Endothelial cell of hepatic sinusoid (primary cell): ENCODE results near the gene CCDC158.
"Not testable (repeated sequence)": the region's sequence is repeated elsewhere in the genome, so short reads cannot be mapped to it uniquely, and the experiment has no call there.

Experiments used
- in situ Hi-C: cut with HindIII; loops from 2 replicates; pipeline ENCODE4 v1.10.0; 2017; ENCODE audit warnings: low sequenced_read_pairs

Gene CCDC158

GRCh38 chr4:76430519-76431388 lies 9.8 kb upstream of the CCDC158 start:
- in situ Hi-C loops: no loop called here

GRCh38 chr4:76429636-76430035 lies 8.7 kb upstream of the CCDC158 start:
- in situ Hi-C loops: no loop called here

GRCh38 chr4:76426272-76426671 lies 5.3 kb upstream of the CCDC158 start:
- in situ Hi-C loops: no loop called here

- in situ Hi-C loops: not testable (repeated sequence)
Observed at GRCh38 chr4:76423159-76423558, 2.2 kb upstream of the CCDC158 start.

GRCh38 chr4:76420188-76420761 lies 666 bp downstream of the CCDC158 start:
- in situ Hi-C loops: no loop called here

- in situ Hi-C loops: no loop called here
Observed at GRCh38 chr4:76410636-76411035, 10.3 kb downstream of the CCDC158 start.

- in situ Hi-C loops: no loop called here
Observed at GRCh38 chr4:76407440-76408119, 13.4 kb downstream of the CCDC158 start.

- in situ Hi-C loops: no loop called here
Observed at GRCh38 chr4:76406081-76406480, 14.9 kb downstream of the CCDC158 start.

GRCh38 chr4:76401654-76402053 lies 19.3 kb downstream of the CCDC158 start:
- in situ Hi-C loops: no loop called here

- in situ Hi-C loops: no loop called here
Observed at GRCh38 chr4:76388160-76388908, 32.6 kb downstream of the CCDC158 start.

- in situ Hi-C loops: no loop called here
Observed at GRCh38 chr4:76386566-76387305, 34.2 kb downstream of the CCDC158 start.

- in situ Hi-C loops: no loop called here
Observed at GRCh38 chr4:76385974-76386373, 35.0 kb downstream of the CCDC158 start.

GRCh38 chr4:76384052-76384451 lies 36.9 kb downstream of the CCDC158 start:
- in situ Hi-C loops: loop anchor here (5.0 kb wide), 1 partner anchor 103 kb away; no protein-coding TSS in a partner anchor

- in situ Hi-C loops: loop anchor here (5.0 kb wide), 1 partner anchor 104 kb away; no protein-coding TSS in a partner anchor
Observed at GRCh38 chr4:76383001-76383400, 37.9 kb downstream of the CCDC158 start.

- in situ Hi-C loops: loop anchor here (5.0 kb wide), 1 partner anchor 105 kb away; no protein-coding TSS in a partner anchor
Observed at GRCh38 chr4:76381986-76382385, 39.0 kb downstream of the CCDC158 start.

- in situ Hi-C loops: loop anchor here (5.0 kb wide), 1 partner anchor 107 kb away; no protein-coding TSS in a partner anchor
Observed at GRCh38 chr4:76380561-76380960, 40.4 kb downstream of the CCDC158 start.

- in situ Hi-C loops: no loop called here
Observed at GRCh38 chr4:76377911-76378310, 43.0 kb downstream of the CCDC158 start.

- in situ Hi-C loops: no loop called here
Observed at GRCh38 chr4:76377481-76377901, 43.5 kb downstream of the CCDC158 start.

GRCh38 chr4:76376534-76376933 lies 44.4 kb downstream of the CCDC158 start:
- in situ Hi-C loops: no loop called here

- in situ Hi-C loops: no loop called here
Observed at GRCh38 chr4:76375703-76376102, 45.2 kb downstream of the CCDC158 start.
